Natural killer cell (primary cell): Measurements from ENCODE around the gene ATP6V0E1. TPM values are rescaled to one million over a fixed set of nuclear protein-coding genes. Genes with fewer than 3 reads are reported as not detected.

Source experiments
- ATAC-seq, 3 donors: fragments of 150-1000 bp in 2 of 3; fragments of 200-7000 bp in 1 of 3; cut with Tn5 transposase; 1 replicate in 1 of 3; 2 replicates in 2 of 3; pipeline ENCODE4 v1.10.0; 2021; ENCODE audit warnings: mild to moderate bottlenecking in 2 of 3, moderate library complexity in 2 of 3
- DNase-seq, 2 donors: peaks; one replicate each; pipeline versions ENCODE4 v3.0.0 to v3.0.0-alpha.2; 2013 to 2021; ENCODE audit warnings: mixed read lengths in 1 of 2
- H3K27ac ChIP-seq: one replicate; pipeline ENCODE4 v1.5.1; 2013; ENCODE audit warnings: mild to moderate bottlenecking, low read length
- H3K27me3 ChIP-seq: one replicate; pipeline ENCODE4 v1.6.1; 2013; ENCODE audit warnings: low read length; ENCODE audit not compliant: control insufficient read depth, insufficient read depth
- H3K36me3 ChIP-seq: one replicate; pipeline ENCODE4 v1.6.1; 2013; ENCODE audit warnings: low read length; ENCODE audit not compliant: control insufficient read depth, insufficient read depth
- H3K4me1 ChIP-seq: one replicate; pipeline ENCODE4 v1.6.1; 2013; ENCODE audit warnings: low read length; ENCODE audit not compliant: control insufficient read depth, insufficient read depth
- H3K4me3 ChIP-seq: one replicate; pipeline ENCODE4 v1.5.1; 2013; ENCODE audit warnings: low read length
- H3K9me3 ChIP-seq: one replicate; pipeline ENCODE4 v1.6.1; 2013; ENCODE audit warnings: low read length; ENCODE audit not compliant: control insufficient read depth, insufficient read depth
- H3K27ac Mint-ChIP-seq, 2 donors: one replicate each; pipeline ENCODE4 v1.8.0; 2022; ENCODE audit warnings: mild to moderate bottlenecking in 2 of 2, mixed read lengths in 2 of 2, moderate library complexity in 1 of 2
- H3K27me3 Mint-ChIP-seq, 2 donors: one replicate each; pipeline ENCODE4 v1.8.0; 2022; ENCODE audit warnings: low read depth in 2 of 2, mixed read lengths in 2 of 2
- H3K36me3 Mint-ChIP-seq: one replicate; pipeline ENCODE4 v1.8.0; 2022; ENCODE audit warnings: mixed read lengths
- H3K4me1 Mint-ChIP-seq, 2 donors: one replicate each; pipeline ENCODE4 v1.8.0; 2022; ENCODE audit warnings: mixed read lengths in 2 of 2
- H3K4me3 Mint-ChIP-seq: one replicate; pipeline ENCODE4 v1.8.0; 2022; ENCODE audit warnings: mild to moderate bottlenecking, moderate library complexity, mixed read lengths
- H3K9me3 Mint-ChIP-seq, 2 donors: one replicate each; pipeline ENCODE4 v1.8.0; 2022; ENCODE audit warnings: mixed read lengths in 2 of 2
- CTCF ChIP-seq: fragments of 200-600 bp; IDR thresholded peaks from one replicate; pipeline ENCODE4 v1.8.0; 2022; ENCODE audit warnings: antibody characterized with exemption
- WGBS: methylation state at CpG from one replicate; pipeline ENCODE4 v1.1.7; 2013; ENCODE audit warnings: missing lambda C conversion rate; ENCODE audit not compliant: insufficient coverage; 5-methylcytosine and 5-hydroxymethylcytosine counted together
- intact Hi-C: fragments of 100-400 bp; cut with micrococcal nuclease; formaldehyde crosslinking; loops from one replicate; pipeline ENCODE4 v1.14.2; 2022
- total RNA-seq, 4 donors: library from RNA; stranded (reverse); fragments of 120-200 nt in 1 of 4; gene quantifications; one replicate each; pipeline versions ENCODE4 v1.2.3 to v1.2.4, GENCODE V29; 2013 to 2022

The ATP6V0E1 gene
- total RNA-seq, 3 donors from 2014 or later (not counting 1 experiment from before 2014, with no cell fraction given), result 101 to 141 (median 103) TPM

- no peak for TF ChIP-seq CTCF
- no peaks in the 10 kb centered on the region for H3K36me3 ChIP-seq
- no peak for ATAC-seq
- Mint-ChIP-seq H3K27me3 (no peaks in the 10 kb centered on the region), H3K27ac (peak overlapping the region; percentile 13 to 70), H3K4me3 (no peak overlapping the region), H3K4me1 (peaks cover 43 to 48% of the 10 kb centered on the region in 2 donors), H3K36me3 (no peaks in the 10 kb centered on the region), H3K9me3 (no peaks in the 10 kb centered on the region)
- no peak overlapping the region for H3K4me3 ChIP-seq
- no peaks in the 10 kb centered on the region for H3K9me3 ChIP-seq
- H3K27me3 ChIP-seq, result no peaks in the 10 kb centered on the region
- 82% methylated on average over 10 of the region's 11 CpGs for WGBS
- H3K27ac ChIP-seq, result no peak overlapping the region
- peaks cover 27% of the 10 kb centered on the region for H3K4me1 ChIP-seq
- no peak for DNase-seq
- intact Hi-C loops, result no loop called here
Measured at GRCh38 chr5:173010547-173011464, 27.2 kb downstream of the ATP6V0E1 start.

GRCh38 chr5:173011566-173011965, 28.0 kb downstream of the ATP6V0E1 start:
- 100% methylated on average over 1 of the region's 4 CpGs for WGBS
- no peaks in the 10 kb centered on the region for H3K9me3 Mint-ChIP-seq
- no peak overlapping the region for H3K27ac ChIP-seq

GRCh38 chr5:173012882-173013281, 29.3 kb downstream of the ATP6V0E1 start:
- H3K27ac ChIP-seq, result no peak overlapping the region
- H3K4me3 ChIP-seq, result no peak overlapping the region
- Mint-ChIP-seq H3K4me3 (no peak overlapping the region), H3K4me1 (peaks cover 41 to 53% of the 10 kb centered on the region in 2 donors), H3K36me3 (no peaks in the 10 kb centered on the region), H3K9me3 (no peaks in the 10 kb centered on the region), H3K27ac (no peak overlapping the region), H3K27me3 (no peaks in the 10 kb centered on the region)
- DNase-seq (no peak), ATAC-seq (no peak)
- TF ChIP-seq CTCF, result no peak
- H3K4me1 ChIP-seq, result peaks cover 23% of the 10 kb centered on the region
- H3K9me3 ChIP-seq, result no peaks in the 10 kb centered on the region
- no peaks in the 10 kb centered on the region for H3K27me3 ChIP-seq
- WGBS, result 91% methylated on average over 4 of the region's 4 CpGs
- H3K36me3 ChIP-seq, result no peaks in the 10 kb centered on the region
- intact Hi-C loops, result no loop called here

More at GRCh38 chr5:173011566-173011965, 28.0 kb downstream of the ATP6V0E1 start:
- no peaks in the 10 kb centered on the region for H3K27me3 Mint-ChIP-seq
- Histone ChIP-seq H3K9me3 (no peaks in the 10 kb centered on the region), H3K4me3 (no peak overlapping the region), H3K4me1 (peaks cover 30% of the 10 kb centered on the region), H3K36me3 (no peaks in the 10 kb centered on the region), H3K27me3 (no peaks in the 10 kb centered on the region)
- H3K4me3 Mint-ChIP-seq, result no peak overlapping the region
- intact Hi-C loops, result no loop called here
- H3K4me1 Mint-ChIP-seq, result peaks cover 46 to 55% of the 10 kb centered on the region in 2 donors
- no peaks in the 10 kb centered on the region for H3K36me3 Mint-ChIP-seq
- DNase-seq (no peak), ATAC-seq (no peak)
- H3K27ac Mint-ChIP-seq, result no peak overlapping the region
- TF ChIP-seq CTCF, result no peak
